Esophagus muscularis mucosa (tissue), 2 donors: ENCODE measurements around the gene MITF.

Experiments
- EP300 ChIP-seq: sonication (generic); formaldehyde crosslinking; IDR thresholded peaks from one replicate; pipeline ENCODE4 v1.6.1; 2017; ENCODE audit warnings: antibody characterized with exemption
- POLR2A ChIP-seq: fragments of 450-650 bp; IDR thresholded peaks from one replicate; pipeline ENCODE4 v1.6.1; 2017; ENCODE audit warnings: antibody characterized with exemption, moderate library complexity, mild to moderate bottlenecking, low read depth

- TF ChIP-seq EP300 = no peak
- no peak for TF ChIP-seq POLR2A
Observed at GRCh38 chr3:69691860-69692259, 47.4 kb upstream of the MITF start.
